DMS 273 treated with DMSO at 0.1 percent for 48 hours (cell line): ENCODE data around the gene UBE2E2.
"Not testable (repeated sequence)": the region's sequence is repeated elsewhere in the genome, so short reads cannot be mapped to it uniquely, and the experiment has no call there.

Experiments used
- DNase-seq: peaks from one replicate; lab custom pipeline; 2025; lab: John Stamatoyannopoulos, UW

The UBE2E2 gene

GRCh38 chr3:23591374-23591773, 388.2 kb downstream of the UBE2E2 start:
- DNase-seq = no peak

GRCh38 chr3:23592961-23593931, 390.1 kb downstream of the UBE2E2 start:
- no peak for DNase-seq

DNA sequence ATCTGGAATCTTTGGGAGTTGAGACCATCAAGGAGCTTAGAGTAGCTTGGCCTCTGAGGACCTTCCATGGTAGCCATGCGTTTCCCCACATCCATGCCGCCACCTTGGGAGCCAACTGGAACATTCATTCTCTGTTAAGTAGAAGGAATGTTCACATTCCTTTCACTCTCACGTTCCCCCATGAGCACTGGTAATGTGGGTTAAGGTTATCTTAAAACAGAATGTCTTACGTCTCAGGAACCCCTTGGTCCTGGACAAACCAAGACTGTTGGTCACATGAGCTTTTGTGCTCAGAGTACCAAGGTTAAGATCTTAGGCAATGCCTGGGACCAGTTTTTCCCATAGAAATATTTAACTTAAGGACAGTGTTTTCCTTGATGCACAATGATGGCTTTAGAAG, 390.9 kb downstream of the UBE2E2 start:
- DNase-seq = no peak

DNA sequence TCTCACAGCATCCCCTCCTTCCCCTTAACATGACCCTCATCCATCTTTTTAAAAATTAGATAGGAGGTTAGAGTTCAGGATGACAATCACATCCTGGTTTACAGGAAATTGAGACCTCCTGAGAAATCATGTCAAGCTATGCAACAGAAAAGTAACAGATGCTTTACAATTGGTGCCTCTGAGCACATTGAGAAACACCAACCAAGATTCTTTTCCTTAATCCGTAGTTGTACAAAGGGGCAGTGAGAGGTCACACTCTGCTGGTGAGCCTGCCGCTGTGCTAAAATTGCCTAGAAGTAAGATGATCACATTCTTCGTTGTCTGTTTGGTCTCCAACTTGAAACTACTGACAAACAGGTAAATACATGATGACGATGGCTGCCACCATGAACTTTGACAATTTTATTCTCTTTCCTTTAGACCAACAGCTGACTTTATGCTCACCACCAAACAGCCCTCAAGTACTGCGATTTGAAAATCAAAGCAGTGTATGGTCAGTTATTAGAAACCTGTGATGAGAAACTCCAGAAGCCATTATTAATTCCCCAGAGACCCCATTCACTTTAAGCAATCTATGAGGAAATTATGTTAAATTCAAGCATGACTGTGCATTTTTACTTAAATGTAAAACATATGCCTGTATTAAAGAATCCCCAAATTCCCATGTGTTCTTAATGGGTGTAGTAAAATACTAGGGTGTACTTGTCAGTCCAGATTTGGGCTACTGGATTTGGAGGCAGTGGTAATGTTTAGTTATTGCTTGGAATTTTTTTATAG, 392.0 kb downstream of the UBE2E2 start:
- no peak for DNase-seq

- no peak for DNase-seq
Measured at GRCh38 chr3:23595851-23596250, 392.7 kb downstream of the UBE2E2 start.

GRCh38 chr3:23600167-23600871, 397.2 kb downstream of the UBE2E2 start:
- DNase-seq = no peak

DNA sequence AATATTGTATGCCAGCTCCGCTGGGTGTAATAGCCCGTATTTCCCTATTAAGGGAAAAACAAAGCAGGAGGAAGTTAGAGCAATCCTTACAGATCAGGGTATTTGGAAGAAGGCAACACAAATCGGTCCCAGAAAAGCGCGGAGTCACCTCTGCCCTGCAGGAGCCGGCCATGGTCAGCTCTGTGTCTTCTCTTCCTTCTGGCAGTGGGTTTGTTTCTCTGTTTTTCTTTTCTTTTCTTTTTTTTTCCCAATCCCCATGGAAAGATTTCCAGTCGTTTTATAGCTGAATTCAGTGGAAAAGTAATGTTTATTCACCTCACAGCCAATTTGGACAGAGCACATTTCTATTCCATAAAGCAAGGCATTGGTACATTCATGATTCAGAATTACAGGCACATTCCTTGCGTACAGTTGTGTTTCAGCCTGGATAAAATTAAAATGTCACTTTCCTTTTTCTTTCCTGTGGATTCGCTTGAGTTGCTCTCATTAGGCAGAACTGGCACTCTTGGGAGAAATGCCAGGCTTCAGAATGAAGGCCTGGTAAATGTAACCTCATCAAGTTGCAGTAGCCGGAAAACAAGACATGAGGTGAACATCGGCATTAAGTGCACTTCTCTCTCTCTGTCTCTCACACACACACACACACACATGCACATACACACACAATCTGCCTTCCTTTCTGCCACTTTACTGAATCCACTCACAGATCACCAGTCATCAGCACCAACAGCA, 398.1 kb downstream of the UBE2E2 start:
- DNase-seq = no peak

GRCh38 chr3:23602971-23603370, 399.8 kb downstream of the UBE2E2 start:
- no peak for DNase-seq

DNA sequence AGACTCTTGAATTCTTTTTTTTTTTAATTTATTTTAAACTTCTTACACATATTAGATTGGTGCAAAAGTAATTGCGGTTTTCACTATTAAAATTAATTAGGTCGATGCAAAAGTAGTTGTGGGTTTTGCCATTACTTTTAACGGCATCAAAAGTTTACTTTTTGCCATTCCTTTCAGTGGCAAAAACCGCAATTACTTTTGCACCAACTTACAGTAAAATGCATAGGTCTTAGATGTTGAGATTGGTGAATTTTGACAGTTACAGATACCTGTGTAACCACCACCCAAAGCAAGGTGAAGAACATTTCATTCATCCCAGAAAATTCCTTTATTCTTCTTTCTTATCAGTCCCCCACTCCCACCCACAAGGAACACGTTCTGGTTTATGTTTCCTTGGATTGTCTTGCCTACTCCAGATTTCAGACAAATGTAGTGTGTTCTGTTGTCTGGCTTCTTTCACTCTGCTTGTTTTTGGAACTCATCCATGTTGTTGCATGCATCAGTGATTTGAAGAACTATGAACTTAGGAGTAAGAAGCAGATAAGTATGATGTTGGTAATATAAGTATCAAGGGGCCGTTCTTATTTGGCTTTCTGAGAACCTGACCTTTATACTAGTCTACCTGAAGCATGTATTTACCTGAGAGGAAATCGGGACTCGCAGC, 404.2 kb downstream of the UBE2E2 start:
- DNase-seq = no peak

DNA sequence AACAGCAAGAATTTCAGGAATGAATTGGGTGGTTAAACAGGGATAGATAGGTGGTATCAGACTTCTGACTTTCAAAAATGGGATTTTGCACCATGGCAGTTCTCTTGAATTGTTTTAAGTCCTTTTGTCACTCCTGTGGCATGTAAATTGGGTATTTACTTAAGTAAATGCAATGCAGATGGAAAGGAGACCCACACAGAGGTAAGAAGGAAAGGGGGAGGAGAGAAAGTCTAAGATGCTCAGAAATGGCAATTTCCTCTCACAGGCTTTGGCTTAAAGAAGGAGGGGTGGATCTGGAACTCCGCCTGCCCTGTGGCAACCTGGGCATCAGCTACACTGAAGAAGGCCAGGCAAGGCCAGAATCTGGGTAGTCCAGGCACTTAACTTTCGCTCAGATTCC, 405.5 kb downstream of the UBE2E2 start:
- DNase-seq = no peak

GRCh38 chr3:23611737-23612295, 408.7 kb downstream of the UBE2E2 start:
- DNase-seq = no peak

- no peak for DNase-seq
Measured at GRCh38 chr3:23612296-23612891, 409.3 kb downstream of the UBE2E2 start.

- DNase-seq = no peak
Measured at GRCh38 chr3:23615068-23615467, 411.9 kb downstream of the UBE2E2 start.

DNA sequence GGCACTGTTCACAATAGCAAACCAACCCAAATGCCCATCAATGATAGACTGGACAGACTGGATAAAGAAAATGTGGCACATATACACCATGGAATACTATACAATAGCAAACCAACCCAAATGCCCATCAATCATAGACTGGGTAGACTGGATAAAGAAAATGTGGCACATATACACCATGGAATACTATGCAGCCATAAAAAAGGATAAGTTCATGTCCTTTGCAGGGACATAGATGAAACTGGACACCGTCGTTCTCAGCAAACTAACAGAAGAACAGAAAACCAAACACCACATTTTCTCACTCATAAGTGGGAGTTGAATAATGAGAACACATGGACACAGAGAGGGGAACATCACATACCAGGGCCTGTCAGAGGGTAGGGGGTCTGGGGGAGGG, 415.3 kb downstream of the UBE2E2 start:
- DNase-seq = not testable (repeated sequence)

DNA sequence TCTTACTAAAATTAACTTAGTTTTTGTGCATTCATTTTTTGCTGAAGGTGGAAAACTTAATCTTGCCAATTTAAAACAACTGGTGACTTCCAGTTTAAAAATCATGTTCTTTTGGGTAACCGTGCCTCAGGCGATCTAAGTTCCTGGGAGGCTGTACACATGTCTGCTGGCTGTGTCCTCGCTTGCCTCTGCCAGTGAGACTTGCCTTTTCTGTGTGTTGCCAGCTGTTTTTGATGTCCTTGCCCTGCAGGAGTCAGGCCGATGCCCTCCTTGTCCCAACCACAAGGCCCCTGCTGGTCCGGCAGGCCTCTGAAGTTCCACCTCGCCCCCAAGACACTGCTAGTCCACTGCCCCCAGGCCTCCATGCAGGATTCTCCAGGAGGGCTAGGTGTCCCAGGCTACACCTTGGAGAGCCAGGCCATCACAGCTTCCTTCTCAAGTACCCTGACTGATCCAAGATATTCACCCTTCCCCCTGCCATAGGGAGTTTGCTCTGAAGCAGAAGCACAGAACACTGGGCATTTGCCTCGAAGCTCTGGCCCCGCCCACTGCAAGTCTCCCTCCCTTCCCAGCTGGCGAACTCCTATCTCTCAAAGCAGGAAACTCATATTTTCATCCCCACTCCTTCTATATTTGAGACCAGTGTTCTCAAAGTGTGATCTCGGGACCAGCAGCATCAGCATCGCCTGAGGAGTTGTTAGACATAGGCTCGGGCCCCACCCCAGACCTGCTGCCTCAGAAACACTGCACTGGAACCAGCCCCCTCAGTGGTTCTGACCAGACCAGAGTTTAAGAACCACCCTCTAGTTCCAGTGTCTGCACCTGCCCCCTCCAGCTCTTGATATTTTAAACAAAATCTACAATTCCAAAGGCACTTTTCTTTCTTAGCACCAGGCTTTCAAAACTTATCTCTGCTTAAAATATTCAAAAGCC, 416.8 kb downstream of the UBE2E2 start:
- no peak for DNase-seq

DNA sequence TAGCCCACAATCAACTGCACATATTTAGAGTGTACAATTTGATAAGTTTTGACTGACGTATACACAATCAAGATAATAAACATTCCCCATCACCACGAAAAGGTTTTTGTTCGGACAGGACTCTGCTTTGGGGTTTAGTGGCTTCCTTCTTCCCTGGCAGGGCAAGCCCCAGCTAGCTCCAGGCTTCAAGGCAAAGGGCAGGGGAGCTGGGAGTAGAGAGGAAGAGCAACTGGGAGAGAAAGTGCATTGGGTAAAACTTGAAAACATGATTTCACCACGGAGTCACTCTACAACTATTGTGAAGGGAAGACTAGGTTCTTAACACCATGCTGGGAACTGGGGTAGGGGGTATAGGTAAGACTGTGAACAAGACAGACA, 417.5 kb downstream of the UBE2E2 start:
- no peak for DNase-seq

DNA sequence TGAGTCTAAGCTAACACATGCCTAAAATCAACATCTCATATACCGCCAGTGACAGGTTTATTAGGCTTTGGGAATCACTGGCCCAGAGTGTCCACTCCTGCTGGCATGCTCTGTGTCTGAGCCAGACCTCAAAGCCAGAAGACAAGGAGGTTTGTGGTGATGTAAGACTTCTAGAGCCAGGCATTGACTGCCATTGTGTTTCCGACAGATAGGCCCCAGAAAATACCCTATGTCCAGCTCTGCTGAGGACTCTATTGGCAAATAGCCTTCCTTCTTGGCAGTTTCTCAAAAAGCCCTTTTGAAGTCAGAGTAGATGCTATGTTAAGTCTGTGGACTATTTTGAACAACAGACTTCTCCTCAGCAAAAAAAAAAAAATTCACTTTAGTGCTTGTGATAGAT, 420.7 kb downstream of the UBE2E2 start:
- no peak for DNase-seq

DNA sequence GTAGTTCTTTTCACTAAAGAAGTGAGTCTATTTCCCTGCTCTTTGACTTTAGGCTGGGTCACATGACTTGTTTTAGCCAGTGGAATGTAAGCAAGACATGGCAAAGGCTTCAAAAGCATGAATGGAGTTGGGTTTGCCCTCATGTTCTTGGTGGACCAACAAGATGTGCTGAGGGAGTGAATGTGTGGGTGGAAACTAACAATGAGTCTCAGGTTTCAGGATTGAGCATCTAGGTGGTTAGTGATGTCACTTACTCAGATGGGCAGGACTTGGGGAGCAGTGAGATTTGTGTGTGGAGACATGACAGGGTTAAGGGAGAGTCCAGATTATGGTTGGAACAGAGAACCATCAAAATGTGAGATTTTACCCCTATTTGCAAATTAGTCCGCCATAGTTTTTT, 421.2 kb downstream of the UBE2E2 start:
- DNase-seq = no peak

DNA sequence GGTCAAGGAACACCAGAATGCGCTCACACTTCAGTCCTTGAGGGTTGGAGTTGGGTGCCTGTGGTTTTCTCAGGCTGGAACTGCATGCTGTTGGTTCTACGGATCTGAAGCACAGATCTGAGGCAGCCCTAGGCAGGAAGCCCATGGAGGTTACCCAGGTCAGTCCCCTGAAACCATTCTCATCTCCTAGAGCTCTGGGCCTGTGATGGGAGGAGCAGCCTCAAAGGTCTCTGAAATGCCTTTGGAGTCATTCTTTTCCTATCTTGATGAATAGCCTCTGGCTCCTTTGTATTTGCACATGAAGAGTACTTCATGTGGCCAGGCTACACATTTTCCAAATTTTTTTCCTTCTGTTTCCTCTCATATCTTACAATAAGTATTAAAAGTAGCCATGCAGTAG, 423.3 kb downstream of the UBE2E2 start:
- DNase-seq = no peak
